HepG2 (cell line): ENCODE data around the gene SLC1A2. TPM values are rescaled to one million over a fixed set of nuclear protein-coding genes. Genes with fewer than 3 reads are reported as not detected.
A peak's percentile ranks its signal among the peaks of the same experiment; 100 is the strongest.

Experiments used
- BHLHE40 ChIP-seq: IDR thresholded peaks from 2 replicates; pipeline ENCODE4 v1.6.1; 2011; ENCODE audit warnings: low read length, improper control_type of control experiment
- BRCA1 ChIP-seq: sonication (generic); formaldehyde crosslinking; IDR thresholded peaks from 2 replicates; pipeline ENCODE4 v1.4.0; 2020; ENCODE audit warnings: missing genetic modification reagents
- CBX5 ChIP-seq: sonication (generic); formaldehyde crosslinking; IDR thresholded peaks from 2 replicates; pipeline ENCODE4 v1.4.0; 2020; ENCODE audit warnings: missing genetic modification reagents, borderline replicate concordance
- CREB1 ChIP-seq, 2 experiments: fragments of 450-650 bp in 1 of 2; IDR thresholded peaks; 2 replicates each; pipeline ENCODE4 v1.6.1; 2016 to 2017; ENCODE audit warnings: control low read depth in 1 of 2, mild to moderate bottlenecking in 1 of 2, missing compliant biosample characterization in 1 of 2, missing genetic modification characterization in 1 of 2
- DR1 ChIP-seq: sonication (generic); formaldehyde crosslinking; IDR thresholded peaks from 2 replicates; pipeline ENCODE4 v1.8.0; 2021; ENCODE audit warnings: mild to moderate bottlenecking, missing genetic modification reagents, inconsistent platforms
- NCOA2 ChIP-seq: sonication (generic); formaldehyde crosslinking; IDR thresholded peaks from 2 replicates; pipeline ENCODE4 v1.8.0; 2022; ENCODE audit warnings: inconsistent platforms
- NFIC ChIP-seq: IDR thresholded peaks from 2 replicates; pipeline ENCODE4 v1.6.1; 2012; ENCODE audit warnings: mild to moderate bottlenecking, low read length, inconsistent platforms
- PCBP2 ChIP-seq: fragments of 200-400 bp; formaldehyde crosslinking; optimal IDR thresholded peaks from 2 replicates; pipeline ENCODE3; 2018; ENCODE audit warnings: low read length, low read depth; ENCODE audit not compliant: poor library complexity, severe bottlenecking
- POGZ ChIP-seq: sonication (generic); formaldehyde crosslinking; IDR thresholded peaks from 2 replicates; pipeline ENCODE4 v1.4.0; 2020; ENCODE audit warnings: mild to moderate bottlenecking, missing genetic modification reagents
- SALL2 ChIP-seq: sonication (generic); formaldehyde crosslinking; IDR thresholded peaks from 2 replicates; pipeline ENCODE4 v1.8.1; 2023; ENCODE audit warnings: mild to moderate bottlenecking, missing genetic modification reagents, inconsistent platforms
- SOX5 ChIP-seq: IDR thresholded peaks from 2 replicates; pipeline ENCODE4 v1.6.1; 2016; ENCODE audit warnings: borderline replicate concordance
- SOX6 ChIP-seq, 2 experiments: fragments of 450-650 bp in 1 of 2; sonication (generic) in 1 of 2; formaldehyde crosslinking in 1 of 2; IDR thresholded peaks; 2 replicates each; pipeline versions ENCODE4 v1.4.0 to v1.6.1; 2017 to 2020; ENCODE audit warnings: antibody characterized with exemption in 1 of 2, mild to moderate bottlenecking in 1 of 2, missing genetic modification reagents in 1 of 2
- XBP1 ChIP-seq: sonication (generic); formaldehyde crosslinking; IDR thresholded peaks from 2 replicates; pipeline ENCODE4 v1.5.0; 2020; ENCODE audit warnings: missing genetic modification reagents
- ZKSCAN5 ChIP-seq: sonication (generic); formaldehyde crosslinking; IDR thresholded peaks from 2 replicates; pipeline ENCODE4 v1.5.1; 2020; ENCODE audit warnings: mild to moderate bottlenecking, missing genetic modification reagents
- ZNF33B ChIP-seq: sonication (generic); formaldehyde crosslinking; IDR thresholded peaks from 2 replicates; pipeline ENCODE4 v1.5.1; 2020; ENCODE audit warnings: mild to moderate bottlenecking, missing genetic modification reagents
- ZNF556 ChIP-seq: sonication (generic); formaldehyde crosslinking; IDR thresholded peaks from 2 replicates; pipeline ENCODE4 v1.4.0; 2020; ENCODE audit warnings: mild to moderate bottlenecking, missing genetic modification reagents, borderline replicate concordance
- polyA plus RNA-seq, 8 experiments: library from polyadenylated mRNA; depleted of rRNA in 3 of 8; stranded (reverse) in 7 of 8; unstranded in 1 of 8; fragments of >200 nt; fragmentation: Illumina TruSeq in 4 of 8; extraction: Trizol in 4 of 8; gene quantifications; 2 replicates each; pipeline versions ENCODE4 v1.2.1 to v1.2.3, GENCODE V29; 2011 to 2016; ENCODE audit warnings: low read depth in 4 of 8, missing spikeins in 1 of 8, mixed read lengths in 1 of 8; ENCODE audit not compliant: insufficient read depth in 1 of 8
- total RNA-seq, 5 experiments: library from RNA; depleted of rRNA; stranded (reverse); fragments of >200 nt; fragmentation: Illumina TruSeq; extraction: Trizol; gene quantifications; 2 replicates each; pipeline ENCODE4 v1.2.3, GENCODE V29; 2016; ENCODE audit warnings: low read depth in 1 of 5
- TF ChIP-seq, protein P1 (sequence below): sonication (generic); formaldehyde crosslinking; IDR thresholded peaks from 2 replicates; pipeline ENCODE4 v1.5.1; 2020; ENCODE audit warnings: mild to moderate bottlenecking, missing genetic modification reagents, borderline replicate concordance
- TF ChIP-seq, protein P2 (sequence below): sonication (generic); formaldehyde crosslinking; IDR thresholded peaks from 2 replicates; pipeline ENCODE4 v1.4.0; 2020; ENCODE audit warnings: missing genetic modification reagents, borderline replicate concordance

The SLC1A2 gene
- total and polyA plus RNA-seq, 2 of the 13 experiments (the other 11 are each of a cell fraction or from before 2014, with no cell fraction given) = 23.2 to 43.2 TPM

DNA sequence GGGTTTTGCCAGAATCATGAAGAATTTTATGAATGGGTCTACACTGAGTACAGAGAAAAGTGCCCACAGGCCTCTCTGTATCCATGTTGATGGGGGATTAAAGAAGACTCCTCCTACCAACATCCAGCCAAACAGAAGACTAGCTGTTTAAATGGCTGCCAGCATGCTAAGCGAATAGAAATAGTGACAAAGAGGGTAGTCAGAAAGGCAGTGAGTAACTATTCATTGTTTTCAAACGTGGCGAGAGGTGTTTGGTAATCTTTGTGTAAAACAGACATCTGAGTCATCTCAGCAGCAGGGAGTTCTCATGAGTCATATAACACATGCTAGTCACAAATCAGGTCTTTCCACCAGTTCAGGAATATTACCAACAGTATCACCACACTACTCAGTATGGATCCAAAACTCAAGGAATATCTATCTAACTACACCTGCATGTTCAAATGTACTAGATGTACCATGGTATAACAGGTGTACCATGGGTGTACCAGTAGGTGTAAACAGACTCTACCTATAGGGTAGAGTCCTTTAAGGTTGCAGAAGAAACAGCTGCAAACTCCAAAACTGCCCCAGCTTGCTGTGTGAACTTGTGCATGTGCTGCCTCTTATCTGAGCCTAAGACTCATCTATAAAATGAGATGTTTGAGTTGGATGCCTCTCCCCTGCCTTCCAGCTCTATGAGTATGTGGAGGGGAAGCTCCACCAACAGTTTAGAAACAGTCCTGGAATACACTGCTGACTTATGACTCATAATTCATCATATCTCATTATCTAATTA lies 82.0 kb downstream of the SLC1A2 start (continued):
- TF ChIP-seq, protein P1, sequence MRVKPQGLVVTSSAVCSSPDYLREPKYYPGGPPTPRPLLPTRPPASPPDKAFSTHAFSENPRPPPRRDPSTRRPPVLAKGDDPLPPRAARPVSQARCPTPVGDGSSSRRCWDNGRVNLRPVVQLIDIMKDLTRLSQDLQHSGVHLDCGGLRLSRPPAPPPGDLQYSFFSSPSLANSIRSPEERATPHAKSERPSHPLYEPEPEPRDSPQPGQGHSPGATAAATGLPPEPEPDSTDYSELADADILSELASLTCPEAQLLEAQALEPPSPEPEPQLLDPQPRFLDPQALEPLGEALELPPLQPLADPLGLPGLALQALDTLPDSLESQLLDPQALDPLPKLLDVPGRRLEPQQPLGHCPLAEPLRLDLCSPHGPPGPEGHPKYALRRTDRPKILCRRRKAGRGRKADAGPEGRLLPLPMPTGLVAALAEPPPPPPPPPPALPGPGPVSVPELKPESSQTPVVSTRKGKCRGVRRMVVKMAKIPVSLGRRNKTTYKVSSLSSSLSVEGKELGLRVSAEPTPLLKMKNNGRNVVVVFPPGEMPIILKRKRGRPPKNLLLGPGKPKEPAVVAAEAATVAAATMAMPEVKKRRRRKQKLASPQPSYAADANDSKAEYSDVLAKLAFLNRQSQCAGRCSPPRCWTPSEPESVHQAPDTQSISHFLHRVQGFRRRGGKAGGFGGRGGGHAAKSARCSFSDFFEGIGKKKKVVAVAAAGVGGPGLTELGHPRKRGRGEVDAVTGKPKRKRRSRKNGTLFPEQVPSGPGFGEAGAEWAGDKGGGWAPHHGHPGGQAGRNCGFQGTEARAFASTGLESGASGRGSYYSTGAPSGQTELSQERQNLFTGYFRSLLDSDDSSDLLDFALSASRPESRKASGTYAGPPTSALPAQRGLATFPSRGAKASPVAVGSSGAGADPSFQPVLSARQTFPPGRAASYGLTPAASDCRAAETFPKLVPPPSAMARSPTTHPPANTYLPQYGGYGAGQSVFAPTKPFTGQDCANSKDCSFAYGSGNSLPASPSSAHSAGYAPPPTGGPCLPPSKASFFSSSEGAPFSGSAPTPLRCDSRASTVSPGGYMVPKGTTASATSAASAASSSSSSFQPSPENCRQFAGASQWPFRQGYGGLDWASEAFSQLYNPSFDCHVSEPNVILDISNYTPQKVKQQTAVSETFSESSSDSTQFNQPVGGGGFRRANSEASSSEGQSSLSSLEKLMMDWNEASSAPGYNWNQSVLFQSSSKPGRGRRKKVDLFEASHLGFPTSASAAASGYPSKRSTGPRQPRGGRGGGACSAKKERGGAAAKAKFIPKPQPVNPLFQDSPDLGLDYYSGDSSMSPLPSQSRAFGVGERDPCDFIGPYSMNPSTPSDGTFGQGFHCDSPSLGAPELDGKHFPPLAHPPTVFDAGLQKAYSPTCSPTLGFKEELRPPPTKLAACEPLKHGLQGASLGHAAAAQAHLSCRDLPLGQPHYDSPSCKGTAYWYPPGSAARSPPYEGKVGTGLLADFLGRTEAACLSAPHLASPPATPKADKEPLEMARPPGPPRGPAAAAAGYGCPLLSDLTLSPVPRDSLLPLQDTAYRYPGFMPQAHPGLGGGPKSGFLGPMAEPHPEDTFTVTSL = peak; percentile 71
- no peak for TF ChIP-seq ZKSCAN5 (CRISPR knock-in tag)
- no peak for TF ChIP-seq PCBP2
- peak; percentile 91 for TF ChIP-seq SOX5
- no peak for TF ChIP-seq ZNF33B
- 0 out of 2 replicates have a peak, but pooled peaks have one; percentile 12 for TF ChIP-seq BHLHE40
- peak; percentile 55; the same call in 1 of the 2 replicates for TF ChIP-seq CREB1 (IDR thresholded peaks at IDR 0.05)
- peak; percentile 67 for TF ChIP-seq CREB1 (CRISPR knock-in tag; IDR thresholded peaks at IDR 0.05)
- no peak for TF ChIP-seq CBX5
- peak; percentile 21; the same call in 1 of the 2 replicates for TF ChIP-seq NCOA2 (CRISPR knock-in tag)
- TF ChIP-seq SOX6 (IDR thresholded peaks at IDR 0.05) = no peak
- peak; percentile 82 for TF ChIP-seq SOX6 (CRISPR knock-in tag; IDR thresholded peaks at IDR 0.05)
- TF ChIP-seq ZNF556 = no peak
- no peak for TF ChIP-seq SALL2 (CRISPR knock-in tag)
- TF ChIP-seq, protein P2, sequence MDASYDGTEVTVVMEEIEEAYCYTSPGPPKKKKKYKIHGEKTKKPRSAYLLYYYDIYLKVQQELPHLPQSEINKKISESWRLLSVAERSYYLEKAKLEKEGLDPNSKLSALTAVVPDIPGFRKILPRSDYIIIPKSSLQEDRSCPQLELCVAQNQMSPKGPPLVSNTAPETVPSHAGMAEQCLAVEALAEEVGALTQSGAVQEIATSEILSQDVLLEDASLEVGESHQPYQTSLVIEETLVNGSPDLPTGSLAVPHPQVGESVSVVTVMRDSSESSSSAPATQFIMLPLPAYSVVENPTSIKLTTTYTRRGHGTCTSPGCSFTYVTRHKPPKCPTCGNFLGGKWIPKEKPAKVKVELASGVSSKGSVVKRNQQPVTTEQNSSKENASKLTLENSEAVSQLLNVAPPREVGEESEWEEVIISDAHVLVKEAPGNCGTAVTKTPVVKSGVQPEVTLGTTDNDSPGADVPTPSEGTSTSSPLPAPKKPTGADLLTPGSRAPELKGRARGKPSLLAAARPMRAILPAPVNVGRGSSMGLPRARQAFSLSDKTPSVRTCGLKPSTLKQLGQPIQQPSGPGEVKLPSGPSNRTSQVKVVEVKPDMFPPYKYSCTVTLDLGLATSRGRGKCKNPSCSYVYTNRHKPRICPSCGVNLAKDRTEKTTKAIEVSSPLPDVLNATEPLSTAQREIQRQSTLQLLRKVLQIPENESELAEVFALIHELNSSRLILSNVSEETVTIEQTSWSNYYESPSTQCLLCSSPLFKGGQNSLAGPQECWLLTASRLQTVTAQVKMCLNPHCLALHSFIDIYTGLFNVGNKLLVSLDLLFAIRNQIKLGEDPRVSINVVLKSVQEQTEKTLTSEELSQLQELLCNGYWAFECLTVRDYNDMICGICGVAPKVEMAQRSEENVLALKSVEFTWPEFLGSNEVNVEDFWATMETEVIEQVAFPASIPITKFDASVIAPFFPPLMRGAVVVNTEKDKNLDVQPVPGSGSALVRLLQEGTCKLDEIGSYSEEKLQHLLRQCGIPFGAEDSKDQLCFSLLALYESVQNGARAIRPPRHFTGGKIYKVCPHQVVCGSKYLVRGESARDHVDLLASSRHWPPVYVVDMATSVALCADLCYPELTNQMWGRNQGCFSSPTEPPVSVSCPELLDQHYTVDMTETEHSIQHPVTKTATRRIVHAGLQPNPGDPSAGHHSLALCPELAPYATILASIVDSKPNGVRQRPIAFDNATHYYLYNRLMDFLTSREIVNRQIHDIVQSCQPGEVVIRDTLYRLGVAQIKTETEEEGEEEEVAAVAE = peak; percentile 63; the same call in 1 of the 2 replicates
- TF ChIP-seq DR1 (CRISPR knock-in tag) = no peak
- TF ChIP-seq BRCA1 = no peak
- TF ChIP-seq POGZ = peak; percentile 58; the same call in 1 of the 2 replicates
- no peak for TF ChIP-seq XBP1 (CRISPR knock-in tag)
- TF ChIP-seq NFIC = no peak
